ENCODE results near the gene TTC38.

DNA sequence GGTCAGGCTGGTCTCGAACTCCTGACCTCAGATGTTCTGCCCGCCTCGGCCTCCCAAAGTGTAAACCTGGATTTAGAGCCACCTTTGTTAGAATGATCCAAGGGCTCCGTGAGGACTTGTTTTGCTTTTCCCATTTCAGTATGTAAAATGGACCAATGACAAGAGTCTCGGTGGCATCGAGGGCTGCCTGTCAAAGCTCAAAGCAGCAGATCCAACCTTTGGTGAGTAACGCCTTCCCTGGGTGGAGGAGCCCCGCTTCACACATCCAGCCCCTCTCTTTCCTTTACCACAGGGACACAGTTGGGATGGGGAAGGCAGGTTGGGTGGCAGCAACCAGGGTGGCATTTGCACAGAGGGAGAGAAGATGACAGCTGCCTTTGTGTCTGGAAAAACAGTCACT is 4.4 kb downstream of the TTC38 start:
- TF ChIP-seq, protein P1, sequence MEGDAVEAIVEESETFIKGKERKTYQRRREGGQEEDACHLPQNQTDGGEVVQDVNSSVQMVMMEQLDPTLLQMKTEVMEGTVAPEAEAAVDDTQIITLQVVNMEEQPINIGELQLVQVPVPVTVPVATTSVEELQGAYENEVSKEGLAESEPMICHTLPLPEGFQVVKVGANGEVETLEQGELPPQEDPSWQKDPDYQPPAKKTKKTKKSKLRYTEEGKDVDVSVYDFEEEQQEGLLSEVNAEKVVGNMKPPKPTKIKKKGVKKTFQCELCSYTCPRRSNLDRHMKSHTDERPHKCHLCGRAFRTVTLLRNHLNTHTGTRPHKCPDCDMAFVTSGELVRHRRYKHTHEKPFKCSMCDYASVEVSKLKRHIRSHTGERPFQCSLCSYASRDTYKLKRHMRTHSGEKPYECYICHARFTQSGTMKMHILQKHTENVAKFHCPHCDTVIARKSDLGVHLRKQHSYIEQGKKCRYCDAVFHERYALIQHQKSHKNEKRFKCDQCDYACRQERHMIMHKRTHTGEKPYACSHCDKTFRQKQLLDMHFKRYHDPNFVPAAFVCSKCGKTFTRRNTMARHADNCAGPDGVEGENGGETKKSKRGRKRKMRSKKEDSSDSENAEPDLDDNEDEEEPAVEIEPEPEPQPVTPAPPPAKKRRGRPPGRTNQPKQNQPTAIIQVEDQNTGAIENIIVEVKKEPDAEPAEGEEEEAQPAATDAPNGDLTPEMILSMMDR (IDR thresholded peaks at IDR 0.05 in 4 of 5, conservative IDR thresholded peaks at IDR 0.05 in 1 of 5): no peak
- TF ChIP-seq POLR2A (IDR thresholded peaks at IDR 0.05): no peak

Data from gastrocnemius medialis (tissue), 4 donors.